H9 (cell line): ENCODE measurements around the gene C16orf95. TPM values are rescaled to one million over a fixed set of nuclear protein-coding genes. Genes with fewer than 3 reads are reported as not detected.

Source experiments
- DNase-seq: peaks from one replicate; pipeline ENCODE4 v3.0.0-alpha.2; 2017
- H2AFZ ChIP-seq: one replicate; pipeline ENCODE4 v1.6.1; 2013; ENCODE audit warnings: mild to moderate bottlenecking, low read length, control low read depth, moderate library complexity
- H2AK5ac ChIP-seq: 2 replicates; pipeline ENCODE4 v1.6.1; 2013; ENCODE audit warnings: low read length, control low read depth, mixed read lengths; ENCODE audit not compliant: insufficient read length
- H2BK120ac ChIP-seq: one replicate; pipeline ENCODE4 v1.6.1; 2013; ENCODE audit warnings: low read depth, mild to moderate bottlenecking, low read length, control low read depth, inconsistent platforms; ENCODE audit not compliant: poor library complexity, severe bottlenecking
- H2BK12ac ChIP-seq: 2 replicates; pipeline ENCODE4 v1.6.1; 2013; ENCODE audit warnings: low read length, control low read depth, mixed read lengths, low read depth; ENCODE audit not compliant: insufficient read length
- H2BK15ac ChIP-seq: 2 replicates; pipeline ENCODE4 v1.6.1; 2013; ENCODE audit warnings: low read depth, low read length, control low read depth
- H2BK20ac ChIP-seq: one replicate; pipeline ENCODE4 v1.6.1; 2013; ENCODE audit warnings: low read depth, mild to moderate bottlenecking, low read length, control low read depth, inconsistent platforms; ENCODE audit not compliant: poor library complexity, severe bottlenecking
- H2BK5ac ChIP-seq: 2 replicates; pipeline ENCODE4 v1.6.1; 2013; ENCODE audit warnings: low read length, control low read depth, mixed read lengths; ENCODE audit not compliant: insufficient read length
- H3K14ac ChIP-seq: 2 replicates; pipeline ENCODE4 v1.6.1; 2013; ENCODE audit warnings: low read length, control low read depth; ENCODE audit not compliant: insufficient read depth
- H3K18ac ChIP-seq: 2 replicates; pipeline ENCODE4 v1.6.1; 2013; ENCODE audit warnings: low read depth, mild to moderate bottlenecking, mixed read lengths, low read length, control low read depth; ENCODE audit not compliant: insufficient read length
- H3K23ac ChIP-seq: 2 replicates; pipeline ENCODE4 v1.6.1; 2013; ENCODE audit warnings: low read length, control low read depth, mixed read lengths, low read depth; ENCODE audit not compliant: insufficient read length
- H3K23me2 ChIP-seq: 2 replicates; pipeline ENCODE4 v1.6.1; 2013; ENCODE audit warnings: low read depth, mild to moderate bottlenecking, mixed read lengths, low read length, control low read depth; ENCODE audit not compliant: insufficient read length, poor library complexity, severe bottlenecking
- H3K27ac ChIP-seq: 2 replicates; pipeline ENCODE4 v1.5.1; 2013; ENCODE audit warnings: low read length, control low read depth, mixed read lengths, low read depth; ENCODE audit not compliant: insufficient read length
- H3K27me3 ChIP-seq: 2 replicates; pipeline ENCODE4 v1.6.1; 2013; ENCODE audit warnings: low read length, control low read depth, inconsistent platforms; ENCODE audit not compliant: insufficient read depth
- H3K4ac ChIP-seq: 2 replicates; pipeline ENCODE4 v1.6.1; 2013; ENCODE audit warnings: low read depth, mild to moderate bottlenecking, control low read depth, inconsistent platforms, low read length, moderate library complexity
- H3K4me1 ChIP-seq: 2 replicates; pipeline ENCODE4 v1.6.1; 2013; ENCODE audit warnings: low read length, control low read depth, inconsistent platforms; ENCODE audit not compliant: insufficient read depth
- H3K4me2 ChIP-seq: 2 replicates; pipeline ENCODE4 v1.6.1; 2013; ENCODE audit warnings: low read length, control low read depth, mixed read lengths; ENCODE audit not compliant: insufficient read length, insufficient read depth
- H3K56ac ChIP-seq: 2 replicates; pipeline ENCODE4 v1.6.1; 2013; ENCODE audit warnings: low read depth, mild to moderate bottlenecking, mixed read lengths, low read length, control low read depth; ENCODE audit not compliant: insufficient read length
- H3K79me1 ChIP-seq: 2 replicates; pipeline ENCODE4 v1.6.1; 2013; ENCODE audit warnings: low read depth, mild to moderate bottlenecking, moderate library complexity, low read length, control low read depth, inconsistent platforms; ENCODE audit not compliant: insufficient read depth, poor library complexity, severe bottlenecking
- H3K79me2 ChIP-seq: 2 replicates; pipeline ENCODE4 v1.6.1; 2013; ENCODE audit warnings: low read length, control low read depth, inconsistent platforms; ENCODE audit not compliant: insufficient read depth
- H3K9ac ChIP-seq: 2 replicates; pipeline ENCODE4 v1.6.1; 2013; ENCODE audit warnings: low read length, control low read depth, mixed read lengths; ENCODE audit not compliant: insufficient read length; ENCODE audit errors: extremely low read depth
- H3K9me3 ChIP-seq: one replicate; pipeline ENCODE4 v1.6.1; 2013; ENCODE audit warnings: low read depth, low read length, inconsistent platforms; ENCODE audit not compliant: control insufficient read depth
- H3T11ph ChIP-seq: one replicate; pipeline ENCODE4 v1.6.1; 2013; ENCODE audit warnings: mild to moderate bottlenecking, low read length, control low read depth, inconsistent platforms
- H4K20me1 ChIP-seq: one replicate; pipeline ENCODE4 v1.6.1; 2013; ENCODE audit not compliant: control insufficient read depth, insufficient read length, insufficient read depth
- H4K5ac ChIP-seq: 2 replicates; pipeline ENCODE4 v1.6.1; 2013; ENCODE audit warnings: low read depth, mild to moderate bottlenecking, mixed read lengths, low read length, control low read depth; ENCODE audit not compliant: insufficient read length
- H4K8ac ChIP-seq: replicated peaks from 2 replicates; pipeline ENCODE4 v1.6.1; 2013; ENCODE audit warnings: low read length, control low read depth, mixed read lengths, low read depth; ENCODE audit not compliant: insufficient read length
- H4K91ac ChIP-seq: 2 replicates; pipeline ENCODE4 v1.6.1; 2013; ENCODE audit warnings: low read depth, mild to moderate bottlenecking, moderate library complexity, mixed read lengths, low read length, control low read depth; ENCODE audit not compliant: insufficient read length
- H3K27ac Mint-ChIP-seq, 3 experiments: 2 replicates in 2 of 3; 3 replicates in 1 of 3; pipeline ENCODE4 v1.8.0; 2020 to 2021; ENCODE audit warnings: mixed read lengths in 3 of 3, mild to moderate bottlenecking in 1 of 3, moderate library complexity in 1 of 3
- H3K27me3 Mint-ChIP-seq: 2 replicates; pipeline ENCODE4 v1.8.0; 2021; ENCODE audit warnings: low read depth, mild to moderate bottlenecking, moderate library complexity, mixed read lengths
- H3K36me3 Mint-ChIP-seq, 3 experiments: 2 replicates in 2 of 3; 3 replicates in 1 of 3; pipeline ENCODE4 v1.8.0; 2020 to 2021; ENCODE audit warnings: low read depth in 3 of 3, mixed read lengths in 3 of 3; ENCODE audit not compliant: insufficient read depth in 1 of 3
- H3K4me1 Mint-ChIP-seq, 2 experiments: 2 replicates each; pipeline ENCODE4 v1.8.0; 2020; ENCODE audit warnings: mixed read lengths in 2 of 2
- H3K4me3 Mint-ChIP-seq, 2 experiments: 2 replicates in 1 of 2; 3 replicates in 1 of 2; pipeline ENCODE4 v1.8.0; 2020 to 2021; ENCODE audit warnings: mild to moderate bottlenecking in 2 of 2, mixed read lengths in 2 of 2, moderate library complexity in 1 of 2
- H3K9me3 Mint-ChIP-seq, 2 experiments: 2 replicates in 1 of 2; 3 replicates in 1 of 2; pipeline ENCODE4 v1.8.0; 2020; ENCODE audit warnings: mild to moderate bottlenecking in 2 of 2, mixed read lengths in 2 of 2, moderate library complexity in 1 of 2
- CTCF ChIP-seq: fragments of 200-600 bp; sonication (generic); conservative IDR thresholded peaks from 3 replicates; pipeline ENCODE4 v1.8.0; 2021; ENCODE audit warnings: antibody characterized with exemption, mild to moderate bottlenecking
- WGBS: extraction: QIAGEN DNeasy Blood & Tissue Kit; methylation state at CpG from one replicate; pipeline ENCODE4 v1.1.7; 2013; ENCODE audit warnings: missing lambda C conversion rate, low lambda C conversion rate, mixed read lengths; ENCODE audit not compliant: insufficient read length; ENCODE audit errors: extremely low coverage; 5-methylcytosine and 5-hydroxymethylcytosine counted together
- total RNA-seq: library from RNA; stranded (reverse); gene quantifications from 2 replicates; pipeline ENCODE4 v1.2.1, GENCODE V29; 2021

C16orf95 gene
- total RNA-seq, 1 experiment from 2014 or later = 5.6 TPM

- Histone ChIP-seq H3K4me1 (no peaks in the 10 kb centered on the region), H3K79me2 (no peaks in the 10 kb centered on the region), H3K9ac (no peak overlapping the region), H2AK5ac (no peak overlapping the region), H2BK20ac (no peak overlapping the region), H3K18ac (no peak overlapping the region), H3K23ac (no peak overlapping the region), H3K14ac (no peak overlapping the region; the same call in 1 of the 2 replicates), H3K4me2 (no peak overlapping the region), H3T11ph (no peak overlapping the region), H4K5ac (no peak overlapping the region), H3K4ac (no peak overlapping the region), H3K9me3 (no peaks in the 10 kb centered on the region), H2BK120ac (no peak overlapping the region), H3K27ac (no peak overlapping the region), H4K8ac (no peak overlapping the region), H2BK15ac (no peak overlapping the region), H4K20me1 (no peaks in the 10 kb centered on the region), H3K56ac (no peak overlapping the region), H3K23me2 (no peaks in the 10 kb centered on the region), H2BK5ac (no peak overlapping the region), H2BK12ac (no peak overlapping the region), H4K91ac (no peak overlapping the region), H3K79me1 (no peaks in the 10 kb centered on the region), H3K27me3 (no peaks in the 10 kb centered on the region), H2AFZ (no peak overlapping the region)
- no peaks in the 10 kb centered on the region; a peak in 2 of 4 replicates for H3K4me1 Mint-ChIP-seq
- no peak for DNase-seq
- no peaks in the 10 kb centered on the region; the same call in 1 of the 2 replicates for H3K27me3 Mint-ChIP-seq
- no peaks in the 10 kb centered on the region for H3K9me3 Mint-ChIP-seq
- no peak overlapping the region; a peak in 1 of 7 replicates for H3K27ac Mint-ChIP-seq
- peaks cover 5 to 29% (median 21%) of the 10 kb centered on the region in 3 experiments for H3K36me3 Mint-ChIP-seq
- no peak for TF ChIP-seq CTCF
- WGBS = no CpG with 5 or more reads among the region's 20 CpGs
- no peak overlapping the region for H3K4me3 Mint-ChIP-seq
Observed at GRCh38 chr16:87329436-87330256, 12.5 kb upstream of the C16orf95 start.
